Activated naive CD4-positive, alpha-beta T cell (primary cell): ENCODE data around the gene TSFM.
"Not testable (repeated sequence)": the region's sequence is repeated elsewhere in the genome, so short reads cannot be mapped to it uniquely, and the experiment has no call there.

Experiments
- DNase-seq, 4 experiments: peaks; one replicate each; lab custom pipeline; 2025; lab: John Stamatoyannopoulos, UW

Gene TSFM

DNA sequence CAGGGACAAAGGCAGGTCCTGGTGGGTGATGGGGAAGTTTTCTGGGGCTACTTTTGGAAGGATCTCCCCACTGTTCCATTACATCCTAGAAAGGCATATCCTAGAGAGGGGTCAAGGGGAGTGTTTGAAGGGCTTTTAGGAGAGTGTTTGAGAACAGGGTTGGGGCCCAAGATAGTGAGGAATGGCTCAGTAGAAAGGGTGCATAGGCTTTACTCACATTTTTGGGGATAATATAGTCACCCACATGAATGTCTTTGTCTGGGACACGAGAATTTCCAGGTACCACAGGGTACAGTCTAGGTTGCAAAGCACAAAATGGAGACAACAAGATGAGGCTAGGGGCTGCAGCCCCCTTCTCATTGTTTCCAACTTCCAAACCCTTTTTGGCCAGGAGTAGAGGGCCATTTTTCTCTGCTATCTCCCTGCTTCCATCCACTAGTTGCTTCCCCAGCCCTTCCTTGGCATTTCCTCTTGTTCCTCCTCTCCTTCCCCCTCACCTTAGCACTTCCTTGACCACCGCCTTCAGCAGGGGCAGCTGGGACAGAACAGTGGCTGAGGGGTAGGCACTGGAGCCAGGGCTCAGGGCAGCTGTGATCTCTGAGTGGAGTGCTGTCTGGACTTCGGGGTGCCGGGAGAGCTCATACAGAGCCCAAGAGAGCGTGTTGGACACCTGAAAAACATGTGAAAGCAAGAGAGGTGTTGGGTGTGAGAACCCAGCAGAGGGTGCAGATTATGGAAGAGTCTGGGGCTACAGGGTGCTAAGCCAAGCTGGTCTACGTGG lies 18.5 kb upstream of the TSFM start:
- DNase-seq = no peak

DNA sequence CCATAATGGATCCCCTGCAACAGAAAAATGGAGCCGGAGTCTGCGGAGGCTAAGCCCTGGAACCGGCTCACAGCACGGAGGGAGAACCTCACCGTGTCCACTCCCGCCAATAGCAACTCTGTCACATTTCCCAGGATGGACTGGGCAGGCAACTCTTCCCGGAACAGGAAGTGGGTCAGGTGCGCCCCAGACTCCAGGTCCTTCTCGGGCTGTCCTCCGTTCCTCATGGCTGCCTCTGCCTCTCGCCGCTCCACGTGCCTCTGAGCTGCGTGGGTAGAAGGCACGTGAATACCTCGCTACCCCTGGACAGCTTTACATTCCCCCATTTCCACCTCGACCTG lies 18.0 kb upstream of the TSFM start:
- no peak for DNase-seq

DNA sequence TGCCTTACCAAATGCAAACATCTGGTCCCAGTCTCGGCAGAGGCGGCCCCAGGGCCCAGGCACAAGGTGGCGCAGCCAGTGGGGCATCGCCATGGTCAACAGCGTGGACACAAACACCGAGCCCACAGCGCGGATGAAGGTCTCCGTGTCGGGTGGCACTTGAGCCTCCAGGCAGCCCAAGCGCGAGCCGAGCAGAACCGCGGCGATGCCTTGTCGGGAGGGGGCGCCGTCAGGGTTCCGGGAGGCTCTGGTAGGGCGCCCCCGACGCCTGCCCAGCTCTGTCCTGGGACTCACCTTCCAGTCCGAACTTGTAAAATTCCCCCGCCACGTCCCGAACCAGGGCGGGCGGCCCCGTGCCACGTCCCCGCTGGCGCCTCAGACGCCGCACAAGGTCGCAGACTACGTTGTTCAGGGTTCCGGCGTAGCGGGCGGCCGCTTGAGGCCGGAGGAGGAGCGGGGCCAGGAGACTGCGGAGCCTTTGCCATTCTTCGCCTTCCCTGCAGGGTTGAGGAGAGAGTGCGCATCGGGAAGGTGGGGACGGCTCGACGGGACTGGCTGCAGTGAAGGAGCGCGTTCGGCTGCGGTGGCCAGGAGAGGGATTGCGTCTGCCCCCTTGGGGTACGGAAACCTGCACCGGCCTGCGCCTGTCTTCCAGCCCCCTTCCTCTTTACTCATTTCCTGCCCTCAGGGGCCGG lies 17.4 kb upstream of the TSFM start:
- peak in 3 of 4 experiments; percentile 34 to 39 (median 34) for DNase-seq

DNA sequence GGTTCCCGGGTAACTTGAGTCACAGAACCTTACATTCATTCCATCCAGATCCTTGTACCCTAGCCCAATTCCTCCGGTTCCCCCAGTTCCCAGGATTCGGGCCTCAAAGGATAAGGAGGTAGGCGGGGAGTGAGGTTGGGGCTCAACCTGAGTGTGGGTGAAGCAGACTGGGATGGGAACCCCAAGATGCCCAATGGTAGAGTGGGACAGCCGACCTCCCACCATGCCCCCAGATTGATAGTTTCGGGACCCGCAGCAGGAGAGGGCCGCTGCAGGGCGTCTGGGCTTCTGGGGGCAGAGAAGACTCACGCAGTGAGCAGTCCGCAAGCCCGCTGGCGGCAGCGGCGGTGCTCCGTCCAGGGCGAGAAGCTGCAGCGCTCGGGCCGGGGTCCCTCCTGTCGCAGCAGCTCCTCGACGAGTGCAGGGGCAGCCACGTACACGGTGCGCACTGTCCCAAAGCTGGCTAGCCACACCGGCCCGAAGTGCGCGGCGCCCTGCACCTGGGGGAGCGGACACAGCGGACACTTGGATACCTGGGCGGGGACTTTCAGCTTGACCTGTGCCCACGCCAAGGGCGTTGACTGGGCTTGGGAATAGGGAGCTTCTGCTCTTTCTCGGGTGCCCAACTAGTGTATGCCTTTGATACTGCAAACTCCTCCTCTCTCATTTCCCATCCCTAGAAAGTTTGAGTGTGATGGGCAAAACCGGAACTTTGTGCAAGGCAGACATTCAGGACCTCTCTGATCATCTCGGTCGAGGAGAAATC lies 16.7 kb upstream of the TSFM start:
- no peak for DNase-seq

DNA sequence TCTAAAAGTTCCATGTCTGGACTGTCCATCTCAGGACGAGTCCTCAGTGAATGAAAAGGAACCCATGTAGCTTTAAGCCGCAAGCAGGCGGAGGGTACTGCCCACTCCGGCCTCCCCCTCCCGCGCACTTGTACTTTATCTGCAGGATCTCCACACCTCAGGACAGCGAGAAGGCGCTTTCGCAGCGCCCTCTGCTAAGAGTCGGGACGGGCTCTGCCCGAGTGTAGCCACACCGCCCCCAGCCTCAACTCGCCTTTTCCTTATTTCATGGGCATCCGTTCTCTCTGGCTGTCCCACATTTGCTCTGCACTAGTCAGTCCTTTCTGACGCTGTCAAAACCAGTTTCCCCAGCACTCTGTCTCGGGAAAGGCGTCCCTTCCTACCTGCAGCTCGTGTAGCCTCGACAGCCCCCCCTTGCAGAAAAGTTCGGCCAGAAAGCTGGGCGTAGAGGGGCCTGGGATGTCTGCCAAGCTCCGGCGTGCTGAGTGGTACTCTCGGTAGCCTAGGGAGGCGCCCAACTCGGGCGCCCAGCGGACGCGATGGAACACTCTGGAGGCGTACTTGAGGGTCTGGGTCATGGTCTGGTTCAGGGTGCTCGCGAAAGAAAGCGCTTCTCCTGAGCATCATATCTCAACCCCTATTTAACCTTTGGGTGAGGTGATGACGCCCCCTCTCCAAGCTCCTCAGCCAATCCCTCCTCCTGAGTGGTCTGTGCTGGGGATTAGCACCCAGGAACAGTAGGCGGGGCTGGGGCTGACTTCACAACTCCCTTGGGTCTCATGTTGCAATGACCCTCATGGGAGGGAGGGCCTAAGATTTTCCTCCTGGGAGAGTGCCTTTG lies 15.9 kb upstream of the TSFM start, which contains the start of gene CYP27B1:
Gene CYP27B1, minus strand, starts transcription at position 615 of the 841 bp plus-strand sequence. Its CDS starts 37 bp downstream, at position 578.
- DNase-seq = no peak

DNA sequence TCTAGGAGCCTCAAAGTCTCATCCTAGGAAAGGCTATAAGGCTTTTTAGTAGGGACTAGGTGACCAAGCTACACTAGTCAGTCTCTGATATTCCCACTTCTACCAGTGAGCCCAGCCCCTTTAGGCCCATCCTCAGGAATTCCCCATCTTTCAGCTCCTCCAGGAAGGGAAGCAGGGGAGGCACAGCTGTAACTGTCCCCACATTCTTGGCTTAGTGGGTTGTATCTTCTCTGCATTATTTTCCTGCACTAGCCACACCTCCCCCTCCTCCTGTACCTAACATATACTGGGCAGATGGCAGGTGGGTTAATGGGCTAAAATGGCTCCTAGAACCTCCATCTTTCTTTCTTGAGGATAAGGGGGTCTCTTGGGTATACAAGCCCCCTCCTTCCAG lies 15.3 kb upstream of the TSFM start:
- DNase-seq = no peak

DNA sequence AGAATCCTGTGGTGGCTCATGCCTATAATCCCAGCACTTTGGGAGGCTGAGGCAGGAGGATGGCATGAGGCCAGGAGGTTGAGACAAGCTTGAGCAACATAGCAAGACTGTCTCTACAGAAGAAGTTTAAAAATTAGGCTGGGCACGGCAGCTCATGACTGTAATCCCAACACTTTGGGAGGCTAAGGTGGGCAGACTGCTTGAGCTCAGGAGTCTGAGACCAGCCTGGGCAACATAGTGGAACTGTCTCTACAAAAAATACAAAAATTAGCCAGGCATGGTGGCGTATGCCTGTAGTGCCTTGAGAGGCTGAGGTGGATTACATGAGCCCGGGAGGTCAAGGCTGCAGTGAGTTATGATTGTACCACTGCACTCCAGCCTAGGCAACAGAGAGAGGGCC lies 14.7 kb upstream of the TSFM start:
- no peak for DNase-seq

DNA sequence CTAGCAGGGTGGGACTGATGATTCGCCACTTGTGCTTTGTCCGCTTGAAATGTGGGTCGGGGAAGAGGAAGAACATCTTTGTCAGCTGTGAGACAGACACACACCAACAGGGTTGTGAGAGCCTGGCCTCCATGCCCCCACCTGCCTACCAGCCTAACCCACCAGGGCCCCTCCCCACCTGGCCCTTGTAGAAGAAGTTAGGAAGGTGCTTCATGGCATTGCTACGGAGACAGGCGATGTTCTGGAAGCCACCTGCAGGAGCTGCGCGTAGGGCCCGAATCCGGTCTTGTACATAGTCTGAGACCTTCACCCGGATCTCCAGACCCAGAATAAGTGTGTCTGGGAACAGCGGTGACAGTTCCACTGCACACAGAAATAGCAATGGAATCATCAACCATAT lies 13.0 kb upstream of the TSFM start:
- no peak for DNase-seq

DNA sequence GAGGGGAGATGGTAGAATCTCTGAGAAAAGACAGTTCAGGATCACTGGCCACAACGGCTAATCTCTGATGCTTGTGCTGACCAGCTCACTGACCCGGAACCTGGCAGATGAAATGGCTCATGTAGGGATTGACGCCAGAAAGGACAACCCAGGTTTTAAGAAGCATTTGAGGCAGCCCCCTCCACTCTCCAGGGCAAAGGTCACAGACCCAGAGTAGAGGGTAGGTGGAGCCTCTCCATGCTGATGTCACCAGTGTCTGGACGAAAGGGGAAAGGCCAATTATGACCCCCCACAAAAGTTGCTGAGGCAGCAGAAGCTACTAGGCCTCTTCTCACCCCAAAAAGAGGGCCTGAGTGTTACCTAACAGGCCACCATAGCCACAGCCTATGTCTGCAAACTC lies 11.9 kb upstream of the TSFM start:
- DNase-seq = no peak

DNA sequence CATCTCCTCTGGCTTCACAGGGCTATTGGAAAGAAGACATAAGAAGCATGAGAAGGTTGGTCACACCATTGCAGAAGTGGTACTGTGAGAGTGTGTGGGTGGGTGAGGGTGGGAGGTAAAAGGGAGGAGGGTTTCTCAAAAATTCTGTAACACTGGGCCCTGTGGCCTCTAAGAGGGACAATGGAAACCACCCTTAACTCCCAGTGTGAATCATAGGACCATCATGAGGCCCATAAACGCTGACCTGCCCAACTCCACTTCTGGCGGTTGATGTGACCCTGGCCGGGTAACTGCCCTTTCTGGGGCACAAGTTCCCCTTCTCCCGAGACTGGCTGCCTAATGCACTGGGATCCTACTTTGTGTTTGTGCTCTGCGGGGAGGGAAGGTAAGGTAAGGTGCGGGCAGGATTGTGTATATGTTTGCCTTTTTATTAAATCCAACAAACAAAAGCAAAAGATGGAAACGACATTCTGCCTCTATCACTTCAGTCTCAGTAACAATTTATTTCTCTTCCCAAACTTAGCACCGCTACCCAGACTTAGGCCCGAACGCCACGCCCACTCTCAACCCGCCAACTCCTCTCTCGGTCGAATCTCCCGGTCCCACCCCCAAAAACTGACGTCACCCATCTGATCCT lies 11.2 kb upstream of the TSFM start:
- DNase-seq = peak in 2 of 4 experiments; percentile 40 to 61

DNA sequence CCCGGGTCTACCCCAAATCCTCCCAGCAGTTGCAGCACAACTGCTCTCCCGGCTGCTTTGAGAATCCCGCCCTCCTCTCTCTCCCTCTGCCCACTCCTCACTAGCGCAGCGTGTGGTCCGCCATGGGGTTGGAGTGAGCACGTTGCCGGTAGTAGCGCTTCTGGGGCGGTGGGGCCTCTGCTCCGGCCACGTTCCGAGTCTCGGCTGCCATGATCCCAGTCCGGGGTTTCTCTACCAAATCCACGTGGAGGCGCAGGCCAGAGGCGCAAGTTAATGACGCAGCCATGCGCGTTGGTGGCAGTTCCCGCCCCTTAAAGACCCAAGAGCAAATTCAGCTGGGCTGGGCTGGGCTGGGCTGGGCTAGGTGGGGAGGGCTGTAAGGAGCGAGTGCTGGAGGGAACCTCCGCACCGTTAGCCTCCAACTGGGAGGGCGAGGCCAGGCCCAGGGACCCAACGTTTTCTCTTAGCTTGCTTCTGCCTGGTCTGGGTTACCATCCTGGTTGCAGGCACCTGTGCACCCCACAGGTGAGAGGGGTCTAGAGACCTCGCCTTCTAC lies 10.6 kb upstream of the TSFM start, which contains the start of gene METTL1:
Gene METTL1, minus strand, starts transcription at position 233 of the 556 bp plus-strand sequence. Its CDS starts 22 bp downstream, at position 211.
- peak; percentile 72 to 82 (median 75) for DNase-seq

DNA sequence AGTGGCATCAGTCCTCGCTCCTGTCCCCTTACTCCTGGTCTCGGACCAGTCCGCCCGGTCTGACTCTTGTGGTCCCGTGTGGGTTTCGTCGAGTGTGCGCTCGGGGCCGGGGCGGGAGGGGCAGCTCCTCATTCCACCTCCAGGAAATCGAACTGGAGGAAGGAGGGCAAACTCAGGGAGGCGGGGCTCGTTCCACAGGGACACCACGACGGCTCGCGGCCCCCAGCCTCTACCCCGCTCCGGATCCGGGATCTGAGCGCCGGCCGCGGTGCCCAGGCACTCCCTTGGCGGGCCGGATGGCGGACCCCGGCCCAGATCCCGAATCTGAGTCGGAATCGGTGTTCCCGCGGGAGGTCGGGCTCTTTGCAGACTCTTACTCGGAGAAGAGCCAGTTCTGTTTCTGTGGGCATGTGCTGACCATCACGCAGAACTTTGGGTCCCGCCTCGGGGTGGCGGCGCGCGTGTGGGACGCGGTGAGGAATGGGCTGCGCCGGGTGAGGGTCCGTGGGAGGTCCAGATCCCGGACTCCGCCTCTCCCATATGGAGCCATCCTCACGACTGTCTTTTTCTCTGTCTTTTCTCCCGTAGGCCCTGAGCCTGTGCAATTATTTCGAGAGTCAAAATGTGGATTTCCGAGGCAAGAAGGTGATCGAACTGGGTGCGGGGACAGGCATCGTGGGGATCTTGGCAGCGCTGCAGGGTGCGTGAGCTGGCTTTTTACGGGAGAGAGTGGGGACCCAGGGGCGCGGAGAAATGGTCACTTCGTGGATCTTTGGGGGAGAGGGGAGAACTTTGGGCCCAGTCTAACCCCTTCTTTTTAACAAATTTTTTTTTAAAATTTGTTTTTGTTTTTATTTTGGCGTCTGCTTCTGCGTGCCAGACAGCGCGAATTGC lies 9.9 kb upstream of the TSFM start, which contains the start of gene EEF1AKMT3:
Gene EEF1AKMT3, plus strand, starts transcription at position 186 of the 894 bp plus-strand sequence. Its CDS starts 111 bp downstream, at position 297.
- no peak for DNase-seq

DNA sequence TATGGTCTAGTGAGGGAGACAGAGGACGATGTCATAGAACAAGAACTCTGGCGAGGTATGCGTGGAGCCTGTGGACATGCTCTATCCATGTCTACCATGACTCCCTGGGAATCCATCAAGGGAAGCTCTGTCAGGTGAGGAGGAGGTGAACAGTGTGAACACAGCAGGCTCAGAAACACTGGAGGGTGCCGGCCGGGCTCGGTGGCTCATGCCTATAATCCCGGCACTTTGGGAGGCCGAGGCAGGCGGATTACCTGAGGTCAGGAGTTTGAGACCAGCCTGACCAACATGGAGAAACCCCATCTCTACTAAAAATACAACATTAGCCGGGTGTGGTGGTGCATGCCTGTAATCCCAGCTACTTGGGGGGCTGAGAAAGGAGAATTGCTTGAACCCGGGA lies 8.0 kb upstream of the TSFM start:
- DNase-seq = not testable (repeated sequence)

DNA sequence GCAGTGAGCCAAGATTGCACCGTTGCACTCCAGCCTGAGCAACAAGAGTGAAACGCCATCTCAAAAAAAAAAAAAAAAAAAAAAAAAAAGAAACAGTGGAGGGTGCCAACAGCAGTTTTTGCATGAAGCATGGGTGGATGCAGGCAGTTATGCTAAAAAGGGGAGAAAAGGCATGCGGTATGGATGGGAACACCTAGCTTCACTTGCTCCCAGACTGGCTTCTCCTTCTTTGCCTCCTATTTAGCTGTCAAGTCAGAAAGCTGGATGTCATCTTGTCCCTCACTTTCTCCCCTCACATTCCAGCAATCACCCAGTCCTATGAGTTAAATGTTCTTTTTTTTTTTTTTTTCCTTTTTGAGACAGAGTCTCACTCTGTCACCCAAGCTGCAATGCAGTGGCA lies 7.5 kb upstream of the TSFM start:
- DNase-seq = no peak

DNA sequence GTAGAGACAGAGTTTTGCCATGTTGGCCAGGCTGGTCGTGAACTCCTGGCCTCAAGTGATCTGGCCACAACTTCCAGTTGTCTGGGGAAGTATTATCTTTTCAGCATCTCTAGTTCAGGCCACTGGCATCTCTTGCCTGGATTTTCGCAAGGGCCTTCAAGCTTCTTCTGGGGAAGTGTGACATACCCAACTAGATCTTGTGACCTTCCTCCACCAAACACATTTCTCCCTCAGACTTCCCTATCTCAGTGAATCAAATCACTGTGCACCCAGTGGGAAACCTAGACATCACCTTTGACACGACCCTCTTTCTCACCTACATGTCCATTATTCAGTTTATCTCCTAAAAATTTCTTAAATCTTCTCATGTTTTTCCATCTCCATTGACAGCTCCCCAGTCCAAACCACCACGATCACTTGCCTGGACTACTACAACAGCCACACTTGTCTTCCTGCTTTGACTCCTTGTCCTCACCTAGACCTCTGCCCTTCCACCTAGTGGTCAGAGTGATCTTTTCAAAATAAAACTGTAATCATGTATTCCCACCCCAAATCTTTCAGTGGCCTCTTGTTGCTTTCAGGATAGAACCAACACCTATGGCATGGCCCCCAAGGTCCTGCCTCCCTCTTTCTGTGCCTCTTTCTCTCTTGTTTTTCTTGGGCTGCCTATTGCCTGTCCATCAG lies 6.9 kb upstream of the TSFM start:
- DNase-seq = no peak

DNA sequence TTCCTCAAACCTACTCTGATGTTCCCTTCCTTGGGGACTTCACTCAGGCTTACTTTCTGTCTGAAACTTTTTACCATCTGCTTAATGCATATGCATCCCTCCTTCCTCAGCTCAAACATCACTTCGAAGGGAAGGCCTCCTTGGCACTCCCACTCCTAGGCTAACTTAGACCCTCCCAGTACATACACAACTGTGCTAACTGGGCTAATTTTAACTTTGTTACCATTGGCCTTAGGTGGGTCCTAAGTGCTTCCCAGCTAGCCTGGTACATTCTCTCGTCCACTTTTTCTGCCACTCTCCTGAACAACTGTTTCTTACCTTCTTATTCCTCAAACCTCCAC lies 6.4 kb upstream of the TSFM start:
- no peak for DNase-seq

DNA sequence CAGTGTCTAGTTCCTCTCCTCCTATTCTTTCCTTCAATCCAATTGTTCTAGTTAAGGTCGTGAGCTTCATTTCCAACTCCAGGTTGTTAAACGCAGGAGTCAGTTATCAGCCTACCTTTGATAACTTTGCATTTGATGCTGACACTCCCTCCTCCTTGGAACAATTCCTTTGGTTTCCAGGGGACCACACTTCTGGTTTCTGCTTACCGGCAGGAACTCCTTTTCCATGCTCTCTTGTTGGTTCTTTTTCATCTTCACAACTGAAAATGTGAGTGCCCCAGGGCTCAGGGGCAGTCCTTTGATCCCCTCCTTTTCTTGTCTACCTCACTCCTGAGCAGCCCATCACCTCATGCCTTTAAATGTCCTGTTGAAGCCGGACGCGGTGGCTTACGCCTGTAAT lies 5.2 kb upstream of the TSFM start:
- DNase-seq = no peak

DNA sequence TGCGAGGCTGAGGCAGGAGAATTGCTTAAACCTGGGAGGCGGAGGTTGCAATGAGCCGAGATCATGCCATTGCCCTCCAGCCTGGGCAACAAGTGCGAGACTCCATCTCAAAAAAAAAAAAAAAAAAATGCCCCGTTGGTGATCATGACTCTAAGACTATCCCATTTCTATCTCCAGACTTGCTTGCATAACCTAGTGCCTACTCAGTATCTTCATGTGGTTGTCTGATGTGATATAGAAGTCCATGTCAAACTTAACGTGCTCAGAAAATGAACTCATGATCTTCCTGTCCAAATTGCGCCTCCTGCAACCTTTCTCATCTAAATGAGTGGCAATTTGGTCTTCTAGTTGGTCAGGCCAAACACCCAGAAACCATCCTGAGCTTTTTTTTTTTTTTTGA lies 4.7 kb upstream of the TSFM start:
- DNase-seq = no peak

DNA sequence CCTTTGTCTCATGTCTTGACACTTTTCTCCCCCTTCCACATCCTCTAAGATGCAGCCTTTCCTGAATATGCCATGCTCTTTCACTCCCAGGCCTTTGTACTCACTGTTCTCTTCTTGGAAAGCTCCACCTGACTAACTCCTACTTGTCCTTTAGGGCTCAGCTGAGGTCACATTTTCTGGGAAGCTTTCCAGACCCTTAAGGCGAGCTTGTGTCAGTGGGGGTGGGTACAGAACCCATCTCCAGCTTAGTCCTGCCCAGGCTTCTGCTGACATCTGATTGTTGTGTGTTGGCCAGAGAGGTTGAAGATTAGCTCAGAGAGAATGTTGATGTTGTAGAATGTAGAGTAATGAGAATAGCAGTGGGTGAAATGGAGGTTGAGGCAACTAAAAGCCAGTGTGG lies 2.9 kb upstream of the TSFM start:
- DNase-seq = no peak
